ENCODE measurements around the gene SRPK1.
A peak's percentile ranks its signal among the peaks of the same experiment; 100 is the strongest.
"Not testable (repeated sequence)": the region's sequence is repeated elsewhere in the genome, so short reads cannot be mapped to it uniquely, and the experiment has no call there.

The SRPK1 gene

DNA sequence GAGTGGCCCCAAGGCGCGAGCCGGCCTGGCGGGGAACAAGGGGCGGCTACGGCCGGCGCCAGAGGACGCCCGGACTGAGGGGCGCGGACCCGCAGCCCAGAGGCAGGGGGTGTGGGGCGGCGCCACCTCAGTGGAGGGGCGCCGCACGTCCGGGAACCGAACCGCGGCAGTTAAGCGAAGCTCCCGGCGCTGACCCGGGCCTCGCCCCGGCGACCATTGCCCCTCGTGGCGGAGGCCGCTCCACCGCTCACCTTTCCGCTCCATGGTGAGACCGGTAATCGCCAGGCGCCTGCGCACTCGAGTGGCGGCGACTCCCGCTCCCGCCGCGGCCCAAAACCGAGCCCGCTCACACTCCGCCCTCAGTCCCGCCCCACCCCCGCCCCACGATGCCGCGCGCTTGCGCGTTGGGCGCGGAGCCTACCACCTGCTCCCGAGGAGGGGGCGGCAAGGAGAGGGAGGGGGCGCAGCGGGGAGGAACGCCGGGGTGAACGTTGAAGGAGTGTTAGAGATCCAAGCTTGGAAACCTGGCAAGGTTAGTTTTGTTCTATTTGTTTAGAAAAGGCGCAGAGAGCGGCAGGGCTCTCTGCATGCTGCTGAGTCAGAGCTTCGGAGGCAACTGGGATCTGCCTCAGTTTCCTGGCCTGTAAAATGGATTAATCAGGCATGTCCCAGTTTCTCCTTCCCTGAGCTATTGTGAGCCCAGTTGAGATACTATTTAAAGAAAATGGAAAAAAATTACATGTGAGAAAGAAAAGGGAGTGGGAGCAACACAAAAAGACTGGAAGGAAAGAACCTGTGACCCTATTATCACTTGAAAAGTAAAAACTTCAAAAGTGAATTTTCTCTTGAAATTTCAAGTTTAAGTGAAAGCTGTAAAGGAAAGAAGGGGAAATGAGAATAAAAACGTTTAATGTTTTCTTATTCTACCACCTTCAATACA, at the start of gene SRPK1:
TSS of gene SRPK1 (minus strand) at position 306 of the 940 bp plus-strand sequence. CDS start at position 264, 42 bp downstream.
- DNase-seq (ENCODE audit: low read depth in 2 of 2): peak; percentile 65 to 76

DNA sequence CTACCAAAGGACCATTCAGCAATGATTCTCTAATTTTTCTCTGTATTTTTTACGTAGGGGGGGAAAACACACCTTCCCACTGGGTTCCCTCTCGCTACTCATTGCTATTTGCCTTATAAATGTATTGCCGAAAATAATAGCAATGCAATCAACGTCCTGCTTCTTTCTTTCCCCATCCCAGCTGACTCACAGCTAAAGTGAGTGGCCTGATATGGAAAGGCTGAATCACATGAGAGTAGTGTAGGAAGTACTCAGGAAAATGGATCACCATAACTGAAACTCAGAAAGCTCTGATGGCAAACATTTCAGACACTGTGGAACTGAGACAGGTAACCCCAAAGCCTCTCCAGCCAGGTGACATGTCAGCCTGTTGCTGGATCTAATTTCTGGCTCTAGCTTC, 49.3 kb upstream of the SRPK1 start:
- no peak for DNase-seq (ENCODE audit: low read depth in 2 of 2)

DNA sequence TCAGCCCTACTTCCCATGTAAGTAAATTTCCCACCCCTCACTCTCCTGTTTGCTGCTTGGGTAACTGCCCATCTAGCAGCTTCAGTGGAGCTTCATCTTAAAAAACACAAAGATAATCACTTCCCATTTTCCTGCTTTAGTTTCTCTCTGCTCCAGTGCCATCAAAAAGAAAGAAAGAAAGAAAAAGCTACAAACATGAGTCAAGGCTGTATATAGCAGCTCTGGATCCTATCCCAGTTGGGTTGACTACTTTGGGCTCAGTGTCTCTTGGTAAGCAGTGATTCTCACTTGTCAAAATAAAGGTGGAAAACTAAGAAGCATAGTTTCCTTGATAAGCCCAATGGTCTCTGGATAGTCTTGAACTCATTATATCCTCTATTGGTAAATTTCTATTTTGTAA, 48.7 kb upstream of the SRPK1 start:
- DNase-seq (ENCODE audit: low read depth in 2 of 2): no peak

DNA sequence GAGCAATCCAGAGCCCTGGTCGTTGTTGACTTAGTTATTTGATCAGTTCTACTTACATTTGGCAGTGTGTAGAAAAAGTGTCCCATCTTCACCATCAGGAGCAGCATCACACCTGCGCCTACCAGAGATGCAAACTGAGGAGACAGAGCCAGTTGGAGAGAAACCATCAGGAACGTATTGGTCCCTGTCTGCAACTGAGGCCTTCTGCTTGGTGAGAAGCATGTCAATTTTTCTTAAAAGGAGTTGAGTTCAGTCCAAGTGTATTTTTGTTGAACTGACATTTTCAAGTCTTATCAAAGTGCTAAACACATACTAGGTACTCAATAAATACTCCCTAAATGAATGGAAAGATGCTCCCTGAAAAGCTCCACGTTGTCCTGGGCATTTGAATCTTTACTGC, 47.9 kb upstream of the SRPK1 start:
- DNase-seq (ENCODE audit: low read depth in 2 of 2): no peak

GRCh38 chr6:35967076-35967774, 46.3 kb upstream of the SRPK1 start:
- no peak for DNase-seq (ENCODE audit: low read depth in 2 of 2)

GRCh38 chr6:35962779-35963560, 42.1 kb upstream of the SRPK1 start:
- no peak for DNase-seq (ENCODE audit: low read depth in 2 of 2)

DNA sequence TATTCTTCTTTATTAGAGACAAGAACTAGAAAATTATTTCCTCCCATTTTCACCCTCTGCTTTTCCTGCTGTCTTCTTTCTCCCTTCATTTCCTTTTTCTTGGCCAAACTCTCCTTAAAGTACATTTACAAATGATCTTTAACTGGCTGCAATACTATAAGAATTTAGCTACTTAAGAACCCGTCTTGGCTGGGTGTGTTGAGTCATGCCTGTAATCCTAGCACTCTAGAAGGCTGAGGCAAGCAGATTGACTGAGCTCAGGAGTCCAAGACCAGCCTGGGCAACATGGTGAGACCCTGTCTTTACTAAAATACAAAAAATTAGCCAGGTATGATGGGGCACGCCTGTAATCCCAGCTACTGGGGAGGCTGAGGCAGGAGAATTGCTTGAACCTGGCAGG, 39.3 kb upstream of the SRPK1 start:
- no peak for DNase-seq (ENCODE audit: low read depth in 2 of 2)

DNA sequence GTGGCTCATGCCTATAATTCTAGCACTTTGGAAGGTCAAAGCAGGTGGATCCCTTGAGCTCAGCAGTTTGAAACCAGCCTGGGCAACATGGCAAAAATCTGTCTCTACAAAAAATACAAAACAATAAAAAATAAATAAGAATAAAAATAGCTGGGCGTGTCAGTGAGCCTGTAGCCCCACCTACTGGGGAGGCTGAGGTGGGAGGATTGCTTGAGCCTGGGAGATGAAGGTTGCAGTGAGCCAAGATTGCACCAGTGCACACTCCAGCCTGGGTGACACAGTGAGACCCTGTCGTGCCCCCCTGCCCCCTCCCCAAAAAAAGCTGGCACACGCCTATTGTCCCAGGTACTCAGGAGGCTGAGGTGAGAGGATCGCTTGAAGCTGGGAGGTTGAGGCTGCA, 35.1 kb upstream of the SRPK1 start:
- DNase-seq (ENCODE audit: low read depth in 2 of 2): no peak

DNA sequence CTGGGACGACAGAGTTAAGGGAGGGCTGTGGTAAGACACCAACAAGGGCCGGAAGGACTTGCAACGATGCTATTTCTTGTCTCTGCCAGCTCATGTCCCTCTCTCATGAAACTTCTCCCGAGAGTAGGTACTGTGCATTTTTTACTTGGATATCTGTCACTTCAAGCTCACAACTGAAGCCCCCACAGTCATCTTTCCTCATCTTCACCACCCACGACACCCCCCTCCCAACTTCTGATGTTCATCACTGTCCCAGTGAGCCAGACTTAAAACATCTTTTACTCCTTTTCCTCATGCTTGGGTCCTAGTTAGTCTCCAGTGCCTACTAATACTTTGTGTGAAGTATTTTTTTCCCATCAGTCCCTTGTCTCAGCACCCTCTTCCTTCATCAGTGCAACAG, 34.6 kb upstream of the SRPK1 start:
- DNase-seq (ENCODE audit: low read depth in 2 of 2): no peak

- no peak for DNase-seq (ENCODE audit: low read depth in 2 of 2)
Observed at GRCh38 chr6:35955071-35955470, 34.2 kb upstream of the SRPK1 start.

DNA sequence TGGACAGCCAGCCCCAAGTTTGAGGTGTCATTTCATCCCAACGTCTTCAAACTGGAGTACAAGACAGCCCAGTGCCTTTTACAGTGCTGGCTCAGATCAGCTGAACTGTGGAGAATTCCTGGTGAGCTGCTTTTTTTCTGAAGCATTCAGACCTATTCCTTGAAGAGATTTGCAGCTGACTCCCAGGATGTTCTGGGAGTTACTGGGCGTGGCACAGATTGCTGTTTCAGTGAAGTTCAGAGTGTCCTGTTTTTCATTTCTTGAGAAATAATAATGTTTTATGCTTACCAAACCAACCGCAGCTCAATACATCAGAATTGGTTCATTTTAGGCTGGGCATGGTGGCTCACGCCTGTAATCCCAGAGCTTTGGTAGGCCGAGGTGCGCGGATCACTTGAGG, 33.4 kb upstream of the SRPK1 start:
- DNase-seq (ENCODE audit: low read depth in 2 of 2): no peak

- DNase-seq (ENCODE audit: low read depth in 2 of 2): no peak
Observed at GRCh38 chr6:35948725-35949124, 27.8 kb upstream of the SRPK1 start.

- DNase-seq (ENCODE audit: low read depth in 2 of 2): no peak
Observed at GRCh38 chr6:35945650-35946025, 24.7 kb upstream of the SRPK1 start.

DNA sequence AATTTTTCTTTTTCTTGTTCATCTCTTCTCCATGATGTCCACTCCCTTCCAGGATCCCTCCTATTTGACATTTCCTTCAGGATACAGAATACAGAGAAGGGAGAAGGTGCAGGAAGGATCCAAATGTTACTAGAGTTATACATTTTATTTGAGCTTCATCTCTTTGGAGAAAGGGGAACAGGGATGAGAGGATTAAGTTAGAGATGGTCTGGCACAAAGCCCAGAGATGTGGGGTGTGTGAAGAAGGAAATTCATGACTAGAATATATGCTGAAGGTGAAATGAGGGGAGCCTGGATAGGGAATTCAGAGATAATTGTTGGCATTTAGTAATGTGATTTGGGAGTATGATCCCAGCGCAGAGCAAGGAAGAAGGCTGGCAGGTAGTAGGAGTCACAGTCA, 22.5 kb upstream of the SRPK1 start:
- no peak for DNase-seq (ENCODE audit: low read depth in 2 of 2)

GRCh38 chr6:35942355-35942754, 21.5 kb upstream of the SRPK1 start:
- DNase-seq (ENCODE audit: low read depth in 2 of 2): no peak

- DNase-seq (ENCODE audit: low read depth in 2 of 2): not testable (repeated sequence)
Observed at GRCh38 chr6:35941170-35941569, 20.3 kb upstream of the SRPK1 start.

DNA sequence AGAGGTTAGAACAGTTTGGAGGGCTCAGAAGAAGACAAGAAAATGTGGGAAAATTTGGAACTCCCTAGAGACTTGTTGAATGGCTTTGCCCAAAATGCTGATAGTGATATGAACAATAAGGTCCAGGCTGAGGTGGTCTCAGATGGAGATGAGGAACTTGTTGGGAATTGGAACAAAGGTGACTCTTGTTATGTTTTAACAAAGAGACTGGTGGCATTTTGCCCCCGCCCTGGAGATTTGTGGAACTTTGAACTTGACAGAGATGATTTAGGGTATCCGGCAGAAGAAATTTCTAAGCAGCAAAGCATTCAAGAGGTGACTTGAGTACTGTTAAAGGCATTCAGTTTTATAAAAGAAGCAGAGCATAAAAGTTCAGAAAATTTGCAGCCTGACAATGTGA, 19.1 kb upstream of the SRPK1 start:
- not testable (repeated sequence) for DNase-seq (ENCODE audit: low read depth in 2 of 2)

DNA sequence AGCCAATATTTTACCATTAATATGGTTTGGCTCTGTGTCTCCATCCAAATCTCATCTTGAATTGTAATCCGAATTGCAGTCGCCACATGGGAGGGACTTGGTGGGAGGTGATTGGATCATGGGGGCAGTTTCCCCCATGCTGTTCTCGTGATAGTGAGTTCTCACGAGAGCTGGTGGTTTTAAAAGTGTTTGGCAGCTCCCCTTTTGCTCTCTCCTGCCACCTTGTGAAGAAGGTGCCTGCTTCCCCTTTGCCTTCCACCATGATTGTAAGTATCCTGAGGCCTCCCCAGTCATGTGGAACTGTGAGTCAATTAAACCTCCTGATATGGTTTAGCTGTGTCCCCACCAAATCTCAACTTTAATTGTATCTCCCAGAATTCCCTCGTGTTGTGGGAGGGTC, 18.4 kb upstream of the SRPK1 start:
- DNase-seq (ENCODE audit: low read depth in 2 of 2): not testable (repeated sequence)

GRCh38 chr6:35936681-35937359, 15.9 kb upstream of the SRPK1 start:
- no peak for DNase-seq (ENCODE audit: low read depth in 2 of 2)

DNA sequence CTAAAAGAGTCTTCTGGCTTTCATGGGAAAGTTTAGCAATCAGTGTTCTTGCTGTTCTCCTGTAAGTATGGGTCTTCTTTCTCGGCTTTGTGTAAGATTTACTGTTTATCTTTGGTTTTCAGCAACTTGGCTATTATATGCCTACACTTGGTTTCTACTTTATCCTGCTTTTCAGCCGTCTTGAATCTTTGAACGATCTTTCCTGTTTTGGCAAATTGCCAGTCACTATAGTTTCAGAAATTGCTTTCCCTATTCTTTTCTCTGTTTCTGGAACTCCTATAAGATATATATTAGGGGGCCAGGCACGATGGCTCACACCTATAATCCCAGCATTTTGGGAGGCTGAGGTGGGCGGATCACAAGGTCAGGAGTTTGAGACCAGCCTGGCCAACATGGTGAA, 14.6 kb upstream of the SRPK1 start:
- no peak for DNase-seq (ENCODE audit: low read depth in 2 of 2)

DNA sequence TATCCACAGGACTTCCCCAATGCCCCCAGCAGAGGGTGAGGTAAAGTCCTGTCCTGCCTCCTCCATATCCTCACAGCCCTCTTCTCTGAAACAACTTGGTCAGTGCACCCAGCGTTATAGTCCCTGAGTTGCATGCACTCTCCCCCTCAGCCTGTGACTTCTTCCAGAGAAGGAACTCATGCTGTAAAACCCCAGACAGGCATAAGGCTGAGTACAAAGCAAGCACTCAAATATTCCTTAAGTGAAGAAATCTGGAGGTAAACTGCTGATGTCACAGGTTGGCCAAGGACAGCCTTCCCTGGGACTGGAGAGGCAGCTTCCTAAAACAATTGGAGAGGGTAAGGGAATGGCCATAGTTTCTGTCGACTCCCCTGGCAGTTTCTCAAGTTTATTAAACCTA, 12.9 kb upstream of the SRPK1 start:
- DNase-seq (ENCODE audit: low read depth in 2 of 2): no peak

- not testable (repeated sequence) for DNase-seq (ENCODE audit: low read depth in 2 of 2)
Observed at GRCh38 chr6:35931873-35932272, 11.0 kb upstream of the SRPK1 start.

Measured in stimulated activated CD4-positive, alpha-beta T cell treated with anti-CD3 and anti-CD28 coated beads, Interleukin-1b, Interleukin-23, amount 100 ng/mL, for 1 hour (primary cell).